ENCODE measurements around the gene GPR21. TPM values are rescaled to one million over a fixed set of nuclear protein-coding genes. Genes with fewer than 3 reads are reported as not detected.
A peak's percentile ranks its signal among the peaks of the same experiment; 100 is the strongest.

The GPR21 gene
- total and polyA plus RNA-seq, 7 experiments from 2014 or later: 1.1 to 2.4 (median 1.8) TPM; not detected in 3

- Histone ChIP-seq H3K4me3 (ENCODE audit: low read length) (no peak overlapping the region), H3K9me3 (ENCODE audit: control insufficient read depth in 2 of 3, low read length in 3 of 3) (no peaks in the 10 kb centered on the region), H3K27ac (ENCODE audit: low read depth, low read length) (no peak overlapping the region), H3K27me3 (ENCODE audit: control insufficient read depth in 2 of 2, insufficient read depth in 2 of 2, low read length in 2 of 2) (no peaks in the 10 kb centered on the region), H3K36me3 (ENCODE audit: control insufficient read depth in 2 of 3, insufficient read depth in 3 of 3, low read length in 3 of 3) (no peaks in the 10 kb centered on the region), H3K4me1 (ENCODE audit: control insufficient read depth in 2 of 2, insufficient read depth in 2 of 2, low read length in 2 of 2) (no peaks in the 10 kb centered on the region)
- no peak for DNase-seq
- Mint-ChIP-seq H3K27me3 (no peaks in the 10 kb centered on the region), H3K36me3 (peaks cover 3 to 15% (median 8%) of the 10 kb centered on the region in 5 donors), H3K9me3 (no peaks in the 10 kb centered on the region), H3K27ac (peak overlapping the region in 3 of 9 donors; percentile 3 to 79 (median 54)), H3K4me1 (peaks cover 0 to 3% (median 0%) of the 10 kb centered on the region in 7 donors), H3K4me3 (no peak overlapping the region)
- ChIA-PET CTCF (interaction anchor here (0.6 to 1.0 kb wide), 2 partner anchors 178 to 301 kb away, joined by 3 to 4 read pairs; no protein-coding TSS in a partner anchor), POLR2A (no interaction called here)
- intact Hi-C loops (cut with micrococcal nuclease): no loop called here
- ATAC-seq: no peak
These were observed 15.3 kb downstream of the GPR21 start for GRCh38 chr9:123048748-123049147.

GRCh38 chr9:123049589-123050222 lies 16.2 kb downstream of the GPR21 start:
- Mint-ChIP-seq H3K27ac (peak overlapping the region in 2 of 9 donors; percentile 19 to 54), H3K4me1 (peaks cover 0 to 6% (median 0%) of the 10 kb centered on the region in 7 donors), H3K4me3 (no peak overlapping the region), H3K9me3 (no peaks in the 10 kb centered on the region), H3K36me3 (peaks cover 0 to 14% (median 3%) of the 10 kb centered on the region in 5 donors), H3K27me3 (no peaks in the 10 kb centered on the region)
- Histone ChIP-seq H3K4me3 (ENCODE audit: low read length) (no peak overlapping the region), H3K4me1 (ENCODE audit: control insufficient read depth in 2 of 2, insufficient read depth in 2 of 2, low read length in 2 of 2) (no peaks in the 10 kb centered on the region), H3K27ac (ENCODE audit: low read depth, low read length) (no peak overlapping the region), H3K9me3 (ENCODE audit: control insufficient read depth in 2 of 3, low read length in 3 of 3) (no peaks in the 10 kb centered on the region), H3K27me3 (ENCODE audit: control insufficient read depth in 2 of 2, insufficient read depth in 2 of 2, low read length in 2 of 2) (no peaks in the 10 kb centered on the region), H3K36me3 (ENCODE audit: control insufficient read depth in 2 of 3, insufficient read depth in 3 of 3, low read length in 3 of 3) (no peaks in the 10 kb centered on the region)
- DNase-seq: no peak
- intact Hi-C loops (cut with micrococcal nuclease): no loop called here
- POLR2A ChIA-PET: no interaction called here
- no peak for ATAC-seq
- CTCF ChIA-PET: no interaction called here

GRCh38 chr9:123053046-123053445 lies 19.6 kb downstream of the GPR21 start:
- Mint-ChIP-seq H3K9me3 (no peaks in the 10 kb centered on the region), H3K36me3 (peaks cover 0 to 16% (median 3%) of the 10 kb centered on the region in 5 donors), H3K27me3 (no peaks in the 10 kb centered on the region), H3K4me1 (peaks cover 0 to 6% (median 0%) of the 10 kb centered on the region in 7 donors), H3K4me3 (no peak overlapping the region), H3K27ac (no peak overlapping the region)
- H3K9me3 ChIP-seq (ENCODE audit: control insufficient read depth in 2 of 3, low read length in 3 of 3): no peaks in the 10 kb centered on the region
- DNase-seq: no peak
- H3K4me3 ChIP-seq (ENCODE audit: low read length): no peak overlapping the region
- H3K36me3 ChIP-seq (ENCODE audit: control insufficient read depth in 2 of 3, insufficient read depth in 3 of 3, low read length in 3 of 3): no peaks in the 10 kb centered on the region
- H3K27me3 ChIP-seq (ENCODE audit: control insufficient read depth in 2 of 2, insufficient read depth in 2 of 2, low read length in 2 of 2): no peaks in the 10 kb centered on the region
- intact Hi-C loops (cut with micrococcal nuclease): no loop called here
- POLR2A ChIA-PET: no interaction called here
- no peaks in the 10 kb centered on the region for H3K4me1 ChIP-seq (ENCODE audit: control insufficient read depth in 2 of 2, insufficient read depth in 2 of 2, low read length in 2 of 2)
- no peak overlapping the region for H3K27ac ChIP-seq (ENCODE audit: low read depth, low read length)
- no peak for ATAC-seq
- CTCF ChIA-PET: no interaction called here

- ChIA-PET CTCF (no interaction called here), POLR2A (no interaction called here)
- no peaks in the 10 kb centered on the region for H3K9me3 Mint-ChIP-seq
- Histone ChIP-seq H3K4me1 (ENCODE audit: control insufficient read depth in 2 of 2, insufficient read depth in 2 of 2, low read length in 2 of 2) (no peaks in the 10 kb centered on the region), H3K4me3 (ENCODE audit: low read length) (no peak overlapping the region), H3K27me3 (ENCODE audit: control insufficient read depth in 2 of 2, insufficient read depth in 2 of 2, low read length in 2 of 2) (no peaks in the 10 kb centered on the region), H3K9me3 (ENCODE audit: control insufficient read depth in 2 of 3, low read length in 3 of 3) (no peaks in the 10 kb centered on the region), H3K36me3 (ENCODE audit: control insufficient read depth in 2 of 3, insufficient read depth in 3 of 3, low read length in 3 of 3) (no peaks in the 10 kb centered on the region), H3K27ac (ENCODE audit: low read depth, low read length) (no peak overlapping the region)
- no peak for DNase-seq
- peaks cover 0 to 6% (median 0%) of the 10 kb centered on the region in 7 donors for H3K4me1 Mint-ChIP-seq
- no peak overlapping the region for H3K4me3 Mint-ChIP-seq
- no peaks in the 10 kb centered on the region for H3K27me3 Mint-ChIP-seq
- ATAC-seq: no peak
- peaks cover 0 to 16% (median 3%) of the 10 kb centered on the region in 5 donors for H3K36me3 Mint-ChIP-seq
- intact Hi-C loops (cut with micrococcal nuclease): no loop called here
- H3K27ac Mint-ChIP-seq: no peak overlapping the region
These were observed 20.2 kb downstream of the GPR21 start for GRCh38 chr9:123053711-123054110.

- H3K4me3 ChIP-seq (ENCODE audit: low read length): no peak overlapping the region
- H3K4me1 ChIP-seq (ENCODE audit: control insufficient read depth in 2 of 2, insufficient read depth in 2 of 2, low read length in 2 of 2): no peaks in the 10 kb centered on the region
- Mint-ChIP-seq H3K9me3 (no peaks in the 10 kb centered on the region), H3K4me1 (peaks cover 0 to 3% (median 0%) of the 10 kb centered on the region in 7 donors), H3K27ac (peak overlapping the region in 1 of 9 donors; percentile 76), H3K27me3 (no peaks in the 10 kb centered on the region), H3K4me3 (no peak overlapping the region), H3K36me3 (peaks cover 0 to 25% (median 1%) of the 10 kb centered on the region in 5 donors)
- H3K9me3 ChIP-seq (ENCODE audit: control insufficient read depth in 2 of 3, low read length in 3 of 3): no peaks in the 10 kb centered on the region
- intact Hi-C loops (cut with micrococcal nuclease): no loop called here
- H3K27ac ChIP-seq (ENCODE audit: low read depth, low read length): no peak overlapping the region
- ChIA-PET POLR2A (no interaction called here), CTCF (no interaction called here)
- ATAC-seq (no peak), DNase-seq (no peak)
- H3K36me3 ChIP-seq (ENCODE audit: control insufficient read depth in 2 of 3, insufficient read depth in 3 of 3, low read length in 3 of 3): no peaks in the 10 kb centered on the region
- no peaks in the 10 kb centered on the region for H3K27me3 ChIP-seq (ENCODE audit: control insufficient read depth in 2 of 2, insufficient read depth in 2 of 2, low read length in 2 of 2)
These were observed 25.4 kb downstream of the GPR21 start for GRCh38 chr9:123058834-123059233.

- H3K4me1 ChIP-seq (ENCODE audit: control insufficient read depth in 2 of 2, insufficient read depth in 2 of 2, low read length in 2 of 2): no peaks in the 10 kb centered on the region
- no peaks in the 10 kb centered on the region for H3K9me3 Mint-ChIP-seq
- no peak overlapping the region for H3K4me3 ChIP-seq (ENCODE audit: low read length)
- H3K9me3 ChIP-seq (ENCODE audit: control insufficient read depth in 2 of 3, low read length in 3 of 3): no peaks in the 10 kb centered on the region
- POLR2A ChIA-PET: no interaction called here
- no peak overlapping the region for H3K4me3 Mint-ChIP-seq
- no peaks in the 10 kb centered on the region for H3K27me3 Mint-ChIP-seq
- H3K36me3 Mint-ChIP-seq: peaks cover 0 to 30% (median 4%) of the 10 kb centered on the region in 5 donors
- H3K27ac Mint-ChIP-seq: no peak overlapping the region
- CTCF ChIA-PET: no interaction called here
- no peak overlapping the region for H3K27ac ChIP-seq (ENCODE audit: low read depth, low read length)
- H3K4me1 Mint-ChIP-seq: no peaks in the 10 kb centered on the region
- DNase-seq (no peak), ATAC-seq (no peak)
- no peaks in the 10 kb centered on the region for H3K36me3 ChIP-seq (ENCODE audit: control insufficient read depth in 2 of 3, insufficient read depth in 3 of 3, low read length in 3 of 3)
- intact Hi-C loops (cut with micrococcal nuclease): no loop called here
- no peaks in the 10 kb centered on the region for H3K27me3 ChIP-seq (ENCODE audit: control insufficient read depth in 2 of 2, insufficient read depth in 2 of 2, low read length in 2 of 2)
These were observed 26.2 kb downstream of the GPR21 start for GRCh38 chr9:123059472-123060220.

GRCh38 chr9:123061216-123061615 lies 27.7 kb downstream of the GPR21 start:
- H3K9me3 Mint-ChIP-seq: no peaks in the 10 kb centered on the region
- intact Hi-C loops (cut with micrococcal nuclease): no loop called here

More at GRCh38 chr9:123061216-123061615, 27.7 kb downstream of the GPR21 start:
- ATAC-seq (no peak), DNase-seq (no peak)
- H3K36me3 Mint-ChIP-seq: peaks cover 5 to 38% (median 9%) of the 10 kb centered on the region in 5 donors
- H3K27ac Mint-ChIP-seq: no peak overlapping the region
- no peaks in the 10 kb centered on the region for H3K27me3 Mint-ChIP-seq
- ChIA-PET CTCF (no interaction called here), POLR2A (no interaction called here)
- no peaks in the 10 kb centered on the region for H3K4me1 Mint-ChIP-seq
- Histone ChIP-seq H3K4me1 (ENCODE audit: control insufficient read depth in 2 of 2, insufficient read depth in 2 of 2, low read length in 2 of 2) (no peaks in the 10 kb centered on the region), H3K27me3 (ENCODE audit: control insufficient read depth in 2 of 2, insufficient read depth in 2 of 2, low read length in 2 of 2) (no peaks in the 10 kb centered on the region), H3K36me3 (ENCODE audit: control insufficient read depth in 2 of 3, insufficient read depth in 3 of 3, low read length in 3 of 3) (peaks cover 0 to 7% (median 6%) of the 10 kb centered on the region in 3 experiments), H3K27ac (ENCODE audit: low read depth, low read length) (no peak overlapping the region), H3K4me3 (ENCODE audit: low read length) (no peak overlapping the region), H3K9me3 (ENCODE audit: control insufficient read depth in 2 of 3, low read length in 3 of 3) (no peaks in the 10 kb centered on the region)
- no peak overlapping the region for H3K4me3 Mint-ChIP-seq
